Stimulated activated CD4-positive, alpha-beta T cell treated with anti-CD3 and anti-CD28 coated beads, Interleukin-15, amount 100 ng/mL, for 1 hour (primary cell): ENCODE results near the gene LHX8.
"Not testable (repeated sequence)": the region's sequence is repeated elsewhere in the genome, so short reads cannot be mapped to it uniquely, and the experiment has no call there.

ENCODE experiments used
- DNase-seq, 2 donors: peaks; one replicate each; pipeline ENCODE4 v3.0.0-alpha.2; 2020; ENCODE audit warnings: low read depth in 1 of 2, low spot score in 1 of 2

Gene LHX8

GRCh38 chr1:75132812-75133619 is 1.2 kb upstream of the LHX8 start:
- DNase-seq, result no peak

- DNase-seq, result no peak
Measured at GRCh38 chr1:75134647-75135572, 722 bp downstream of the LHX8 start.

GRCh38 chr1:75135573-75136194 is 1.5 kb downstream of the LHX8 start:
- DNase-seq, result no peak

- no peak for DNase-seq
Measured at GRCh38 chr1:75136195-75136815, 2.1 kb downstream of the LHX8 start.

- no peak for DNase-seq
Measured at GRCh38 chr1:75136921-75137641, 2.9 kb downstream of the LHX8 start.

- no peak for DNase-seq
Measured at GRCh38 chr1:75152092-75152491, 17.9 kb downstream of the LHX8 start.

- DNase-seq, result no peak
Measured at GRCh38 chr1:75159154-75159553, 25.0 kb downstream of the LHX8 start.

GRCh38 chr1:75165264-75165663 is 31.1 kb downstream of the LHX8 start:
- DNase-seq, result no peak

GRCh38 chr1:75166821-75167220 is 32.6 kb downstream of the LHX8 start:
- DNase-seq, result no peak

GRCh38 chr1:75170011-75170410 is 35.8 kb downstream of the LHX8 start:
- no peak for DNase-seq

- no peak for DNase-seq
Measured at GRCh38 chr1:75170981-75171380, 36.8 kb downstream of the LHX8 start.

- no peak for DNase-seq
Measured at GRCh38 chr1:75171876-75172275, 37.7 kb downstream of the LHX8 start.

- DNase-seq, result no peak
Measured at GRCh38 chr1:75172556-75172955, 38.4 kb downstream of the LHX8 start.

GRCh38 chr1:75174031-75174760 is 40.0 kb downstream of the LHX8 start:
- no peak for DNase-seq

GRCh38 chr1:75181214-75181955 is 47.2 kb downstream of the LHX8 start:
- DNase-seq, result not testable (repeated sequence)

GRCh38 chr1:75188892-75189291 is 54.7 kb downstream of the LHX8 start:
- DNase-seq, result no peak

- DNase-seq, result no peak
Measured at GRCh38 chr1:75198163-75198562, 64.0 kb downstream of the LHX8 start.

- no peak for DNase-seq
Measured at GRCh38 chr1:75198761-75199160, 64.6 kb downstream of the LHX8 start.

GRCh38 chr1:75202751-75203150 is 68.6 kb downstream of the LHX8 start:
- DNase-seq, result no peak
